Neural cell (in vitro differentiated cells): ENCODE measurements around the gene ZNRF1. TPM values are rescaled to one million over a fixed set of nuclear protein-coding genes. Genes with fewer than 3 reads are reported as not detected.

Source experiments
- H2AFZ ChIP-seq: fragments of 200-600, 300-800 bp; sonication (generic), shearing (Covaris generic); 2 replicates; pipeline ENCODE4 v1.6.0; 2014; ENCODE audit warnings: low read depth, mild to moderate bottlenecking, antibody characterized with exemption, low read length, moderate library complexity
- H3F3A ChIP-seq: fragments of 200-600 bp; shearing (Covaris generic); 2 replicates; pipeline ENCODE4 v1.6.1; 2016; ENCODE audit warnings: mild to moderate bottlenecking, moderate library complexity, mixed read lengths, antibody characterized with exemption, low read length; ENCODE audit not compliant: insufficient read depth, poor library complexity, severe bottlenecking
- H3K27ac ChIP-seq: fragments of 200-600, 300-800 bp; sonication (generic), shearing (Covaris generic); 2 replicates; pipeline ENCODE4 v1.5.1; 2014; ENCODE audit warnings: mild to moderate bottlenecking, low read length, moderate library complexity
- H3K27me3 ChIP-seq: fragments of 300-800, 200-600 bp; sonication (generic), shearing (Covaris generic); 2 replicates; pipeline ENCODE4 v1.6.0; 2014; ENCODE audit warnings: mild to moderate bottlenecking, low read depth, low read length, moderate library complexity; ENCODE audit not compliant: insufficient read depth
- H3K36me3 ChIP-seq: fragments of 300-800, 200-600 bp; sonication (generic), shearing (Covaris generic); 2 replicates; pipeline ENCODE4 v1.5.1; 2014; ENCODE audit warnings: mild to moderate bottlenecking, antibody characterized with exemption, low read length, moderate library complexity; ENCODE audit not compliant: insufficient read depth
- H3K4me2 ChIP-seq: fragments of 300-800, 200-600 bp; sonication (generic), shearing (Covaris generic); 2 replicates; pipeline ENCODE4 v1.6.0; 2014; ENCODE audit warnings: mild to moderate bottlenecking, low read length
- H3K4me3 ChIP-seq: fragments of 300-800, 200-600 bp; sonication (generic), shearing (Covaris generic); 2 replicates; pipeline ENCODE4 v1.5.1; 2014; ENCODE audit warnings: mild to moderate bottlenecking, low read length, moderate library complexity
- H3K79me2 ChIP-seq: fragments of 200-600 bp; shearing (Covaris generic); replicated peaks from 2 replicates; pipeline ENCODE4 v1.6.0; 2014; ENCODE audit warnings: mild to moderate bottlenecking, low read length, moderate library complexity; ENCODE audit not compliant: insufficient read depth
- H3K9ac ChIP-seq: fragments of 300-800, 200-600 bp; sonication (generic), shearing (Covaris generic); 2 replicates; pipeline ENCODE4 v1.6.1; 2016; ENCODE audit warnings: mild to moderate bottlenecking, low read length, mixed read lengths
- H3K9me2 ChIP-seq: fragments of 200-600 bp; shearing (Covaris generic); 2 replicates; pipeline ENCODE4 v1.6.1; 2016; ENCODE audit warnings: mild to moderate bottlenecking, low read length, mixed read lengths; ENCODE audit not compliant: insufficient read depth
- H3K9me3 ChIP-seq: fragments of 200-600, 300-800 bp; sonication (generic), shearing (Covaris generic); 2 replicates; pipeline ENCODE4 v1.6.1; 2016; ENCODE audit warnings: mild to moderate bottlenecking, mixed run types, low read length, moderate library complexity, mixed read lengths
- H4K20me1 ChIP-seq: fragments of 200-600 bp; shearing (Covaris generic); 2 replicates; pipeline ENCODE4 v1.6.1; 2016; ENCODE audit warnings: mild to moderate bottlenecking, mixed run types; ENCODE audit not compliant: insufficient read depth
- EP300 ChIP-seq: fragments of 450-650 bp; conservative IDR thresholded peaks from 2 replicates; pipeline ENCODE4 v1.6.1; 2014; ENCODE audit warnings: antibody characterized with exemption, mild to moderate bottlenecking, moderate library complexity; ENCODE audit not compliant: poor library complexity, severe bottlenecking
- EZH2 ChIP-seq: fragments of 200-600, 300-800 bp; shearing (Covaris generic), sonication (generic); IDR thresholded peaks from 2 replicates; pipeline ENCODE4 v1.6.1; 2014; ENCODE audit warnings: antibody characterized with exemption, low read length, borderline replicate concordance, mild to moderate bottlenecking; ENCODE audit not compliant: insufficient read depth, poor library complexity, severe bottlenecking
- MXI1 ChIP-seq: fragments of 450-650 bp; conservative IDR thresholded peaks from 2 replicates; pipeline ENCODE4 v1.6.1; 2014; ENCODE audit warnings: antibody characterized with exemption, mild to moderate bottlenecking; ENCODE audit not compliant: poor library complexity, severe bottlenecking
- POLR2AphosphoS5 ChIP-seq: IDR thresholded peaks from 2 replicates; pipeline ENCODE4 v1.6.1; 2012
- RAD21 ChIP-seq: fragments of 450-650 bp; conservative IDR thresholded peaks from 2 replicates; pipeline ENCODE4 v1.6.1; 2014; ENCODE audit warnings: antibody characterized with exemption, mild to moderate bottlenecking, moderate library complexity
- SMC3 ChIP-seq: fragments of 450-650 bp; conservative IDR thresholded peaks from 2 replicates; pipeline ENCODE4 v1.6.1; 2014; ENCODE audit warnings: antibody characterized with exemption, mild to moderate bottlenecking, moderate library complexity; ENCODE audit not compliant: poor library complexity
- TAF1 ChIP-seq: IDR thresholded peaks from 2 replicates; pipeline ENCODE4 v1.6.1; 2012; ENCODE audit warnings: low read depth
- polyA plus RNA-seq: library from polyadenylated mRNA; depleted of rRNA; stranded (reverse); fragments of >200 nt; gene quantifications from 2 replicates; pipeline ENCODE4 v1.2.3, GENCODE V29; 2014
- TF ChIP-seq, protein P1 (sequence below): fragments of 450-650 bp; IDR thresholded peaks from 2 replicates; pipeline ENCODE4 v1.5.1; 2014; ENCODE audit warnings: antibody characterized with exemption, mild to moderate bottlenecking, moderate library complexity; ENCODE audit not compliant: poor library complexity, severe bottlenecking
- TF ChIP-seq, protein P2 (sequence below): IDR thresholded peaks from 2 replicates; pipeline ENCODE4 v1.6.1; 2012; ENCODE audit warnings: borderline replicate concordance

Gene ZNRF1
- polyA plus RNA-seq, 1 donor from 2014 or later, result 31.6 TPM

DNA sequence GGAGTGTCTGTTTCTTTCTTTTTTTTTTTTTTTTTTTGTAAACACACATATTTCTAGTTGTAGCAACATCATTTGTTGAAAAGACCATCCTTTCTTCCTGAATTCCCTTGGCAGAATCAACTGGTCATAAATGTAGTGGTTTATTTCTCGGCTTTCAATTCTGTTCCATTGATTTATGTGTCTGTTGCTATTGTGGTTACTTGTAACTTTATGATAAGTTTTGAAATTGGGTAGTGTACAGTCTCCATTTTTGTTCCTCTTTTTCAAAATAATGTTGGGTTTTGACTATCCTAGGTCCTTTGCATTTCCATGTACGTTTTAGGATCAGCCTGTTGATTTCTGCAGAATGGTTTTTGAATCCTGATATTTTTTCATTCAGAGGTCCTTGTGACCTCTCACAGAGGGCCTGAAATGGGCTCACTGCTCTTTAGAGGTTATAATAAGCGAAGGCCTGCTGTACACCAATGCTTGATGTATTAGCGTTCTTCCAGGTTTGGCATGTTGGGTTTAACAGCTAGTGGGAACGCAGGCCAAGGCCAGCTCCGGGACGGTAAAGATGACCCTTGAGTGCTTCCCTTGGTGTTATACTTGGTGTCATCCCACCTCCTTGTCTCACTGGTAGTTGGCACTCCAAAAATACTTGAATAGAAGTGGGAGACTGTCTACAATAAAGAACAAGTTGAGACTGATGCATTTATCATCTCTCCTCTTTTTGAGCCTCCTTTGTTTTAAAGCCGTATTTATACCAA is 43.8 kb downstream of the ZNRF1 start:
- no peak overlapping the region for H3K4me2 ChIP-seq
- no peaks in the 10 kb centered on the region for H4K20me1 ChIP-seq
- no peaks in the 10 kb centered on the region for H3F3A ChIP-seq
- H2AFZ ChIP-seq, result no peak overlapping the region
- H3K27me3 ChIP-seq, result no peaks in the 10 kb centered on the region
- H3K4me3 ChIP-seq, result no peak overlapping the region
- no peak overlapping the region for H3K27ac ChIP-seq
- H3K9me3 ChIP-seq, result no peaks in the 10 kb centered on the region
- peaks cover 79% of the 10 kb centered on the region for H3K79me2 ChIP-seq
- no peak for TF ChIP-seq EZH2
- TF ChIP-seq MXI1, result no peak
- TF ChIP-seq, protein P1, sequence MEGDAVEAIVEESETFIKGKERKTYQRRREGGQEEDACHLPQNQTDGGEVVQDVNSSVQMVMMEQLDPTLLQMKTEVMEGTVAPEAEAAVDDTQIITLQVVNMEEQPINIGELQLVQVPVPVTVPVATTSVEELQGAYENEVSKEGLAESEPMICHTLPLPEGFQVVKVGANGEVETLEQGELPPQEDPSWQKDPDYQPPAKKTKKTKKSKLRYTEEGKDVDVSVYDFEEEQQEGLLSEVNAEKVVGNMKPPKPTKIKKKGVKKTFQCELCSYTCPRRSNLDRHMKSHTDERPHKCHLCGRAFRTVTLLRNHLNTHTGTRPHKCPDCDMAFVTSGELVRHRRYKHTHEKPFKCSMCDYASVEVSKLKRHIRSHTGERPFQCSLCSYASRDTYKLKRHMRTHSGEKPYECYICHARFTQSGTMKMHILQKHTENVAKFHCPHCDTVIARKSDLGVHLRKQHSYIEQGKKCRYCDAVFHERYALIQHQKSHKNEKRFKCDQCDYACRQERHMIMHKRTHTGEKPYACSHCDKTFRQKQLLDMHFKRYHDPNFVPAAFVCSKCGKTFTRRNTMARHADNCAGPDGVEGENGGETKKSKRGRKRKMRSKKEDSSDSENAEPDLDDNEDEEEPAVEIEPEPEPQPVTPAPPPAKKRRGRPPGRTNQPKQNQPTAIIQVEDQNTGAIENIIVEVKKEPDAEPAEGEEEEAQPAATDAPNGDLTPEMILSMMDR, result no peak
- no peak for TF ChIP-seq TAF1
- TF ChIP-seq, protein P2, sequence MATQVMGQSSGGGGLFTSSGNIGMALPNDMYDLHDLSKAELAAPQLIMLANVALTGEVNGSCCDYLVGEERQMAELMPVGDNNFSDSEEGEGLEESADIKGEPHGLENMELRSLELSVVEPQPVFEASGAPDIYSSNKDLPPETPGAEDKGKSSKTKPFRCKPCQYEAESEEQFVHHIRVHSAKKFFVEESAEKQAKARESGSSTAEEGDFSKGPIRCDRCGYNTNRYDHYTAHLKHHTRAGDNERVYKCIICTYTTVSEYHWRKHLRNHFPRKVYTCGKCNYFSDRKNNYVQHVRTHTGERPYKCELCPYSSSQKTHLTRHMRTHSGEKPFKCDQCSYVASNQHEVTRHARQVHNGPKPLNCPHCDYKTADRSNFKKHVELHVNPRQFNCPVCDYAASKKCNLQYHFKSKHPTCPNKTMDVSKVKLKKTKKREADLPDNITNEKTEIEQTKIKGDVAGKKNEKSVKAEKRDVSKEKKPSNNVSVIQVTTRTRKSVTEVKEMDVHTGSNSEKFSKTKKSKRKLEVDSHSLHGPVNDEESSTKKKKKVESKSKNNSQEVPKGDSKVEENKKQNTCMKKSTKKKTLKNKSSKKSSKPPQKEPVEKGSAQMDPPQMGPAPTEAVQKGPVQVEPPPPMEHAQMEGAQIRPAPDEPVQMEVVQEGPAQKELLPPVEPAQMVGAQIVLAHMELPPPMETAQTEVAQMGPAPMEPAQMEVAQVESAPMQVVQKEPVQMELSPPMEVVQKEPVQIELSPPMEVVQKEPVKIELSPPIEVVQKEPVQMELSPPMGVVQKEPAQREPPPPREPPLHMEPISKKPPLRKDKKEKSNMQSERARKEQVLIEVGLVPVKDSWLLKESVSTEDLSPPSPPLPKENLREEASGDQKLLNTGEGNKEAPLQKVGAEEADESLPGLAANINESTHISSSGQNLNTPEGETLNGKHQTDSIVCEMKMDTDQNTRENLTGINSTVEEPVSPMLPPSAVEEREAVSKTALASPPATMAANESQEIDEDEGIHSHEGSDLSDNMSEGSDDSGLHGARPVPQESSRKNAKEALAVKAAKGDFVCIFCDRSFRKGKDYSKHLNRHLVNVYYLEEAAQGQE, result no peak
- no peak for TF ChIP-seq SMC3
- TF ChIP-seq POLR2AphosphoS5, result no peak
- no peak for TF ChIP-seq RAD21
- TF ChIP-seq EP300, result no peak
- H3K9me2 ChIP-seq, result no peaks in the 10 kb centered on the region
- no peak overlapping the region for H3K9ac ChIP-seq
- no peaks in the 10 kb centered on the region for H3K36me3 ChIP-seq

DNA sequence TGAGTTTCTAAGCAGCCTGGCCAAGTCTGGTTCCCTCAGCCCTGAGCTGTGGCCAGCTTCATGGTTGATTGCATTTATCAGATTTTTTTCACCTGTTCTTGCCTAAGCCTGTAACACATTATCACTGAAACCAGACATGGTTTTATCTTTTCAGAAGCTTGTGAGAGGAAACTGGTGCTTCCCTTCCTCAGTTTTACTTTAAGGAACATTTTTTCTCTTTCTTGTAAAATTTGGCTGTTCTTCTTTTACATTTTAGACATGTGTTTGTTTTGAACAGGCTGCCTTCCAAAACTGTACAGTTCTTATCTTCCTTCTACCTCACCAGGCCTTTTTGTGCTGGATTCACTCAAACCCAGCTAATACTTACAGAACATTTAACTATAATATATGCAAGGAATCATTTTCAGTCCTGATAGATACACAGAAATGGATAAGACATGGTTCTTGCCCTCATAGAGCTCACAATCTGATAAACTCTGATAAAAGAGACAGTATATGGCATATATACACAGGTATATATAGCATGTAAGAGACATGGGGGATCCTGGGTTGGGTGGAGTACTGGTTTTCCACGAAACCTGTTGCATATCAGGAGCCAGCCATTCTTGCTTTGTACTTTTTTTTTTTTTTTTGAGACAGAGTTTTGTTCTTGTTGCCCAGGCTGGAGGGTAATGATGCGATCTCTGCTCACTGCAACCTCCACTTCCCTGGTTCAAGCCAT is 44.5 kb downstream of the ZNRF1 start:
- no peaks in the 10 kb centered on the region for H3K9me3 ChIP-seq
- no peak overlapping the region for H3K9ac ChIP-seq
- H3K4me3 ChIP-seq, result no peak overlapping the region
- H3K9me2 ChIP-seq, result no peaks in the 10 kb centered on the region
- no peaks in the 10 kb centered on the region for H3F3A ChIP-seq
- no peaks in the 10 kb centered on the region for H3K27me3 ChIP-seq
- no peaks in the 10 kb centered on the region for H3K36me3 ChIP-seq
- H3K27ac ChIP-seq, result no peak overlapping the region
- no peak overlapping the region for H2AFZ ChIP-seq
- TF ChIP-seq MXI1 (no peak), SMC3 (no peak), POLR2AphosphoS5 (no peak), EP300 (no peak), EZH2 (no peak), TAF1 (no peak), RAD21 (no peak)
- TF ChIP-seq, protein P1, result no peak
- TF ChIP-seq, protein P2, result no peak
- no peaks in the 10 kb centered on the region for H4K20me1 ChIP-seq
- no peak overlapping the region for H3K4me2 ChIP-seq
- peaks cover 77% of the 10 kb centered on the region for H3K79me2 ChIP-seq
